ENCODE data around the gene MFRP.
A peak's percentile ranks its signal among the peaks of the same experiment; 100 is the strongest.

MFRP gene

GRCh38 chr11:119369132-119369925, 22.8 kb upstream of the MFRP start:
- no peaks in the 10 kb centered on the region for H3K36me3 Mint-ChIP-seq
- CTCF ChIA-PET: interaction anchor here (0.6 to 17.7 kb wide), 7 partner anchors 8 to 105 kb away, joined by 3 to 184 read pairs (median 4); partner anchors contain the start of gene USP2
- no peak overlapping the region for H3K4me3 Mint-ChIP-seq
- peaks cover 15% of the 10 kb centered on the region for H3K4me1 Mint-ChIP-seq
- DNase-seq: no peak
- H3K27me3 Mint-ChIP-seq: peaks cover 63% of the 10 kb centered on the region
- no peaks in the 10 kb centered on the region for H3K9me3 Mint-ChIP-seq
- no peak overlapping the region for H3K27ac Mint-ChIP-seq

GRCh38 chr11:119368121-119369034, 21.9 kb upstream of the MFRP start:
- H3K27ac Mint-ChIP-seq: no peak overlapping the region
- CTCF ChIA-PET: interaction anchor here (0.6 to 17.7 kb wide), 7 partner anchors 9 to 106 kb away, joined by 3 to 184 read pairs (median 4); partner anchors contain the start of gene USP2
- H3K27me3 Mint-ChIP-seq: peaks cover 71% of the 10 kb centered on the region

DNA sequence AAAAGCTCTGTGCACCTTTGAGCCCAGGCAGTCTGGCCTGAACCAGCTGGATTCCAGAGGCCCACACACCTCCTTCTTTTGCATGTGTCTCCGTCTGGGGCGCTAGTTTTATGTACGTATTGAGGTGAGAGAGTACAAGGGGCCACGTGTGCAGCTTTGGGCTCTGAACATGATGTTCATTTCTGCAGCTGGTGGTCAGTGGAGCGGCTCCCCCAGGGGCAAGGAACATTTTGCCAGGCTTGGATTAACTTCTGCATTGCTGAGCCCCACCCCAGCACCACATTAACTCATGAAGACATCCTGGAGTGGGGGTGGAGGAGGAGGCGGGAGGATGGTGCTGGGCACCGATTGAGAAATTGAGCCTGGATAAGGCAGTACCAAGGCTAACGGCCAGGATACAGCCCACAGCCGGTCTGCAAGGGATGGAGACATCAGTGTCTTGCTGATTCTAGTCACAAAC, 21.2 kb upstream of the MFRP start:
- Mint-ChIP-seq H3K4me1 (peaks cover 9% of the 10 kb centered on the region), H3K27me3 (peaks cover 77% of the 10 kb centered on the region), H3K27ac (no peak overlapping the region), H3K4me3 (no peak overlapping the region), H3K9me3 (no peaks in the 10 kb centered on the region), H3K36me3 (no peaks in the 10 kb centered on the region)
- no peak for DNase-seq
- CTCF ChIA-PET: interaction anchor here (1.3 to 17.7 kb wide), 4 partner anchors 10 to 29 kb away, joined by 4 to 184 read pairs (median 6); partner anchors contain the start of gene USP2

More at GRCh38 chr11:119368121-119369034, 21.9 kb upstream of the MFRP start:
- Mint-ChIP-seq H3K9me3 (no peaks in the 10 kb centered on the region), H3K36me3 (no peaks in the 10 kb centered on the region), H3K4me3 (no peak overlapping the region), H3K4me1 (peaks cover 8% of the 10 kb centered on the region)
- DNase-seq: no peak

- Mint-ChIP-seq H3K4me3 (no peak overlapping the region), H3K36me3 (no peaks in the 10 kb centered on the region), H3K27ac (no peak overlapping the region), H3K4me1 (peaks cover 9% of the 10 kb centered on the region), H3K27me3 (peaks cover 85% of the 10 kb centered on the region), H3K9me3 (no peaks in the 10 kb centered on the region)
- CTCF ChIA-PET: interaction anchor here (1.6 to 17.7 kb wide), 2 partner anchors 10 to 14 kb away, joined by 7 to 184 read pairs; partner anchors contain the start of gene USP2
- no peak for DNase-seq
Measured at GRCh38 chr11:119366690-119367620, 20.4 kb upstream of the MFRP start.

GRCh38 chr11:119365071-119365591, 18.6 kb upstream of the MFRP start:
- H3K4me3 Mint-ChIP-seq: no peak overlapping the region
- peaks cover 86% of the 10 kb centered on the region for H3K27me3 Mint-ChIP-seq
- H3K36me3 Mint-ChIP-seq: no peaks in the 10 kb centered on the region
- DNase-seq: no peak
- CTCF ChIA-PET: interaction anchor here (1.3 to 1.7 kb wide), 4 partner anchors 8 to 27 kb away, joined by 3 to 12 read pairs (median 8); partner anchors contain the start of gene USP2
- no peaks in the 10 kb centered on the region for H3K9me3 Mint-ChIP-seq
- H3K27ac Mint-ChIP-seq: no peak overlapping the region
- peaks cover 9% of the 10 kb centered on the region for H3K4me1 Mint-ChIP-seq

- Mint-ChIP-seq H3K36me3 (no peaks in the 10 kb centered on the region), H3K27me3 (peaks cover 90% of the 10 kb centered on the region), H3K9me3 (no peaks in the 10 kb centered on the region), H3K27ac (no peak overlapping the region), H3K4me3 (peak overlapping the region; percentile 66), H3K4me1 (peaks cover 17% of the 10 kb centered on the region)
- CTCF ChIA-PET: interaction anchor here (0.9 to 1.7 kb wide), 5 partner anchors 8 to 26 kb away, joined by 3 to 12 read pairs (median 7); partner anchors contain the start of gene USP2
- DNase-seq: peak; percentile 67
Measured at GRCh38 chr11:119363851-119364590, 17.5 kb upstream of the MFRP start.

- Mint-ChIP-seq H3K4me1 (peaks cover 17% of the 10 kb centered on the region), H3K27ac (no peak overlapping the region), H3K9me3 (no peaks in the 10 kb centered on the region), H3K27me3 (peaks cover 91% of the 10 kb centered on the region), H3K4me3 (peak overlapping the region; percentile 31), H3K36me3 (no peaks in the 10 kb centered on the region)
- no peak for DNase-seq
- CTCF ChIA-PET: interaction anchor here (1.3 to 3.9 kb wide), 4 partner anchors 8 to 111 kb away, joined by 4 to 18 read pairs (median 6); no protein-coding TSS in a partner anchor
Measured at GRCh38 chr11:119363081-119363850, 16.8 kb upstream of the MFRP start.

GRCh38 chr11:119362741-119363080, 16.2 kb upstream of the MFRP start:
- CTCF ChIA-PET: interaction anchor here (1.3 to 3.9 kb wide), 5 partner anchors 8 to 112 kb away, joined by 4 to 18 read pairs (median 8); partner anchors contain the start of gene USP2
- H3K4me3 Mint-ChIP-seq: peak overlapping the region; percentile 31
- no peak for DNase-seq
- H3K36me3 Mint-ChIP-seq: no peaks in the 10 kb centered on the region
- H3K4me1 Mint-ChIP-seq: peaks cover 17% of the 10 kb centered on the region
- no peak overlapping the region for H3K27ac Mint-ChIP-seq
- H3K9me3 Mint-ChIP-seq: no peaks in the 10 kb centered on the region
- peaks cover 91% of the 10 kb centered on the region for H3K27me3 Mint-ChIP-seq

- Mint-ChIP-seq H3K27ac (no peak overlapping the region), H3K4me1 (peaks cover 17% of the 10 kb centered on the region), H3K4me3 (no peak overlapping the region), H3K27me3 (peaks cover 91% of the 10 kb centered on the region), H3K36me3 (no peaks in the 10 kb centered on the region), H3K9me3 (no peaks in the 10 kb centered on the region)
- CTCF ChIA-PET: interaction anchor here (1.3 to 3.9 kb wide), 6 partner anchors 9 to 112 kb away, joined by 4 to 18 read pairs (median 8); partner anchors contain the start of gene USP2
- no peak for DNase-seq
Measured at GRCh38 chr11:119361941-119362725, 15.6 kb upstream of the MFRP start.

DNA sequence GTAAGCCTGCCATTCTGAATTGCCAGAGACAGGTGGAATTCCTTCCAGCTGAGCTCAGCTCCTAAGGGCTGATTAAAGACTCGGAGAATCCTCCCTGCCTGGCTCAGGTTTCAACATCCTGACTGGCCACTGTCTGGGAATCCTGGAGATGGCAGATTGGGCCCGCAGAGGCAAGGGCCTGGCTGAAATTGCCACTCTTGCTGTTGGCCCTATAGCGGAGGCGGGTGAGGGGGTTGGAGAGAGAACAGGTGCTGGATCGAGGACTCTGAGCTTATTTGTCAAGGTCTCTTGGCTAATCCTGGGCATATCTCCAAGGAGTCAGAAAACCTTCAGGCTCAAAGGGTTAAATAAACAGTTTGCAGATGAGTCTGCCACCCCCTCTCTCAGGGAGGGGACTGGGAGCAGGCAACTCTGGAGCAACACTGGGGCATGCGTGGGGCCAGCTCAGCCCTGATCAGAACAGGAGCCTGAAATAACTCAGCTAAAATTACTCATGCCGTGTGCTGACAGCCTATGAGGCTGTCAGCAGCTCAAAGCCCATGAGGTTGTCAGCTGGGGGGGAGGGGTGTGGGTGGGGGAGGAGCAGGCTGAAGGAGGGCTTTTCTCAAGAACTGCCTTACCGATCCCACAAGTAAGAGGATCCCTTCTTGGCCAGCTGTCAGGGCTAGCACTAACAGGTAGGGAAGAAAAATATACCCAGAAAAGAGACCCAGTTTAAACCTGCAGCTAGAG, 14.7 kb upstream of the MFRP start:
- DNase-seq: no peak
- Mint-ChIP-seq H3K4me3 (no peak overlapping the region), H3K27me3 (peaks cover 91% of the 10 kb centered on the region), H3K9me3 (no peaks in the 10 kb centered on the region), H3K4me1 (peaks cover 21% of the 10 kb centered on the region), H3K36me3 (no peaks in the 10 kb centered on the region), H3K27ac (no peak overlapping the region)
- CTCF ChIA-PET: interaction anchor here (1.3 to 3.9 kb wide), 5 partner anchors 10 to 113 kb away, joined by 4 to 18 read pairs (median 8); partner anchors contain the start of gene USP2

All from activated naive CD4-positive, alpha-beta T cell treated with anti-CD3 and anti-CD28 coated beads, Interleukin-2, amount 10 ng/mL, durations not matched to agents 7 days and 5 days (primary cell).